Activated CD4-positive, alpha-beta T cell treated with anti-CD3 and anti-CD28 coated beads for 48 hours (primary cell): Measurements from ENCODE around the gene TCF19.
"Not testable (repeated sequence)": the region's sequence is repeated elsewhere in the genome, so short reads cannot be mapped to it uniquely, and the experiment has no call there.

Source experiments
- DNase-seq: peaks from one replicate; pipeline ENCODE4 v3.0.0-alpha.2; 2020

The TCF19 gene

GRCh38 chr6:31162463-31163165, 4.2 kb downstream of the TCF19 start:
- no peak for DNase-seq

DNA sequence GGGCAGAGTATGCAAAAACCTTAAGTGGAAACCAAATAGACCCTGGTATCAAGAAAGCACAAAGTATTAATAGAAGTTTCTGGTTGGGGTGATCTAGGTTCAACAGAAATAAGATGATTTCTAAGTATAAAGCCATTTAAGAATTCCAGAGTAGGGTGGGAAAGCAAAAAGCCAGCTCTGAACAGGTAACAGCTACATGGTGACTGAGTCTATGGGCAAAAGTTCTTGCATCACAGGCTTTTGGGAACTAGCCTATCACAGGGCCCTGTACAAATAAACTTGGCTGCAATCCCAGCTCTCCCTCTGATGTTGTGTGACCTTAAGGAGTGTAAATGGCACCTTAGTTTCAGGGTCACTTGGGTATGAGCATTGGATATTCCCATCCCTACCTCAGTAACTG, 5.5 kb downstream of the TCF19 start:
- DNase-seq: no peak

DNA sequence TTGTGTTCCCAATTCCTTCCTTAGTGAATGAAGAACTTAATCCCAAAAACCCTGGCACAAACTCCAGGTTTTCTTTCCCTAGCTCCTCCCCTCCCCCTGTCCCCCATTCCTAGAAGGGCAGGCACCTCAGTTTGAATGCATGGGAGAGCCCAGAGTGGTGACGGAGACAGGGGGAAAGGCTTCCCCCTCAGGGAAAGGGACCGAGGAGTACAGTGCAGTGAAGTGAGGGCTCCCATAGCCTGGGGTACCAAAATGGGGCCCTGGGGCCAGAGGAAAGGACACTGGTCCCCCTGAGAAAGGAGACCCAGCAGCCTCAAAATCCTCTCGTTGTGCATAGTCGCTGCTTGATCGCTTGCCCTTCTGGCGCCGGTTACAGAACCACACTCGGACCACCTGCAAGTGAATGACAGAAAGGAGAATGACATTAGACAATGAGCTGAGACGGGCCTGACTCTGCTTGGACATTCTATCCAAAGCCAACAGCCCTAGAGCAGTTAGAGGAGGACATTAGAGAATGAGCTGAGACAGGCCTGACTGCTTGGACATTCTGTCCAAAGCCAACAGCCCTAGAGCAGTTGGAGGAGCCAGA, 6.2 kb downstream of the TCF19 start:
- DNase-seq: not testable (repeated sequence)

DNA sequence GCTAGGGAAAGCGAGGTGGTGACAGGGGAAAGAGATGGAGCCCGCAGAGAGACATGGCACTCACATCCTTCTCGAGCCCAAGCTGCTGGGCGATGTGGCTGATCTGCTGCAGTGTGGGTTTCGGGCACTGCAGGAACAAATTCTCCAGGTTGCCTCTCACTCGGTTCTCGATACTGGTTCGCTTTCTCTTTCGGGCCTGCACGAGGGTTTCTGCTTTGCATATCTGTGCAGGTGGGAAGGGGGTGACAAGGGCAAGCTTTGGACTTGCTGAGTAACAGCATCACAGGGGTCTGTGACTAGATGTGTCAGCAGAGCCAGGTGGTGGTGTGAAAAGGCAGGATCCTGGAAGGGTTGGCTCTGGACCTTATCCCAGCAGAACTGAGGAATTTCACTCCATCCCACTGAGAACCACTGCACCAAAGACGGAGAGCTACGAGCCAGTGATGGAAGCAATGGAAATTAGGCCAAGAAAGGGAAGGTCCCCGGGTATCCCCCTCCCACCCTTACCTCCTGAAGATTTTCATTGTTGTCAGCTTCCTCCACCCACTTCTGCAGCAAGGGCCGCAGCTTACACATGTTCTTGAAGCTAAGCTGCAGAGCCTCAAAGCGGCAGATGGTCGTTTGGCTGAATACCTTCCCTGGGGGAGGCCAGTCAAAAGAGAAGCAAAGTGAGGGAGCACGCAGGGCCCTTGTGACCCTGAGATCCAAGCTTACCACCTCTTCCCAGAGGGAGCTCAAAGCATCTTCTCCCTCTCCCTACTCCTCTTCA, 6.9 kb downstream of the TCF19 start:
- not testable (repeated sequence) for DNase-seq

DNA sequence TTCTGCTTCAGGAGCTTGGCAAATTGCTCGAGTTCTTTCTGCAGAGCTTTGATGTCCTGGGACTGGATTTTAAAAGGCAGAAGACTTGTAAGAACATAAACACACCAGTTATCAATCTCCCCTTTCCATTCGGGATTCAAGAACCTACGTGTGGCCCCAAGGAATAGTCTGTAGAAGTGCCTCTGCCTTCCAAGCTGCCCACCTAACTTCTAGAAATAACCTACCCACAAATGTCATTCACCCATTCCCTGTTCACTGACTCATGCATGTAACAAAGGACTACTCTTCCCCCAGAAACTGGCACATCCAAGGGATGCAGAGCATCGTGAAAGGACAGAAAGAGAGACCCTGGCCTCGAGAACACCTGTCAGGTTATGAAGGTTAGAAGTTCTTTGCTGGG, 7.6 kb downstream of the TCF19 start:
- no peak for DNase-seq

GRCh38 chr6:31168606-31169005, 10.2 kb downstream of the TCF19 start:
- no peak for DNase-seq

GRCh38 chr6:31169123-31169857, 10.9 kb downstream of the TCF19 start:
- DNase-seq: no peak

DNA sequence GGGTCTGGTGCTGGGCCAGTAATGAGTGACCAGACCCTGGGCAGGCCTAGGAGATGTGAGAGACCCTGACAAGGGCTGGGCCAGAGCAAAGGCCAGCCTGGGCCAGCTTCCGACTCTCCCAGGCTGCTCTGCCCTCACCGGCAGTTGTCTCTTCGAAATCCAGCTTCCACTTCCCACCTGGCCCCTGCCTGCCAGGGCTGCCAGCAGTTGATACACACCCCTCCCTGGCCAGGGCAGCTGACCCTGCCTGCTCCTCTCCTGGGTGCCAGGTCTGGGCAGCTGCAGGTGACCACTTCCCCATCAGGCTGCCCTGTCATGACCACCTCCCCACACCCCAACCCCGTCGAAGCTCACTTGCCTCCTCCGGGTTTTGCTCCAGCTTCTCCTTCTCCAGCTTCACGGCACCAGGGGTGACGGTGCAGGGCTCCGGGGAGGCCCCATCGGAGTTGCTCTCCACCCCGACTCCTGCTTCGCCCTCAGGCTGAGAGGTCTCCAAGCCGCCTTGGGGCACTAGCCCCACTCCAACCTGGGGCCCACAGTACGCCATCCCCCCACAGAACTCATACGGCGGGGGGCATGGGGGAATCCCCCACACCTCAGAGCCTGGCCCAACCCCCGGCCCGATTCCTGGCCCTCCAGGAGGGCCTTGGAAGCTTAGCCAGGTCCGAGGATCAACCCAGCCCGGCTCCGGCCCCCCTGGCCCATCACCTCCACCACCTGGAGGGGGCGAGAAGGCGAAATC, 11.6 kb downstream of the TCF19 start:
- not testable (repeated sequence) for DNase-seq

- DNase-seq: no peak
Observed at GRCh38 chr6:31170600-31170881, 12.2 kb downstream of the TCF19 start, which contains the start of gene POU5F1. Gene POU5F1 (minus strand): TSS chr6:31170682. CDS start chr6:31170620, 62 bp downstream.

DNA sequence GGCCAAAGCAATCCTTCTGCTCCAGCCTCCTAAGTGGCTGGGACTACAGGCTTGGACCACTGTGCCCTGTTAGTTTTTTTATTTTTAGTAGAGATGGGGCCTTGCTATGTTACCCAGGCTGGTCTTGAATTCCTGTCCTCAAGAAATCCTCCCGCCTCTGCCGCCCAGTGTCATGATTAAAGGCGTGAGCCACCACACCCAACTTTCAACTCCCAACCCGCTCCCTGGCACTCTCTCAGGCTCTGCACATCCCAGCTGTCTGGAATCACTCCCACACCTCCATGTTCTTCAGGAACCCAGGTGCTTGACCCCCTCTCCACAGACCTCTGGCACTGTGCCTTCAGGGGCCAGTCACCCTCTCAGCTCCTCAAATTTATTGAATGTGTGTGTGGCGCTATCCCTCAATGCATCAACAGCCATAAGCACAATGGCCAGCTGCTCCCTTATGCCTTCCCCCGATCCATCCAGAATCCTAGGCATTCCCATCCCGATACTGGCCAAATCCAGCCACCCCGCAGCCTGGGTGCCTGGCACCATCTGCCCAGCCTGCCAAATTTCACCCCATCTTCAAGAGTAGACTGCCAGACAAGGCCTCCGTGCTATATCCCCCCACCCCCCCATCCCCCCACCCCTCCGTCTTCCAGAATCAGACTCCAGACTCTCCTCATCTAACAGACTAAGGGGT, 12.7 kb downstream of the TCF19 start:
- DNase-seq: no peak

DNA sequence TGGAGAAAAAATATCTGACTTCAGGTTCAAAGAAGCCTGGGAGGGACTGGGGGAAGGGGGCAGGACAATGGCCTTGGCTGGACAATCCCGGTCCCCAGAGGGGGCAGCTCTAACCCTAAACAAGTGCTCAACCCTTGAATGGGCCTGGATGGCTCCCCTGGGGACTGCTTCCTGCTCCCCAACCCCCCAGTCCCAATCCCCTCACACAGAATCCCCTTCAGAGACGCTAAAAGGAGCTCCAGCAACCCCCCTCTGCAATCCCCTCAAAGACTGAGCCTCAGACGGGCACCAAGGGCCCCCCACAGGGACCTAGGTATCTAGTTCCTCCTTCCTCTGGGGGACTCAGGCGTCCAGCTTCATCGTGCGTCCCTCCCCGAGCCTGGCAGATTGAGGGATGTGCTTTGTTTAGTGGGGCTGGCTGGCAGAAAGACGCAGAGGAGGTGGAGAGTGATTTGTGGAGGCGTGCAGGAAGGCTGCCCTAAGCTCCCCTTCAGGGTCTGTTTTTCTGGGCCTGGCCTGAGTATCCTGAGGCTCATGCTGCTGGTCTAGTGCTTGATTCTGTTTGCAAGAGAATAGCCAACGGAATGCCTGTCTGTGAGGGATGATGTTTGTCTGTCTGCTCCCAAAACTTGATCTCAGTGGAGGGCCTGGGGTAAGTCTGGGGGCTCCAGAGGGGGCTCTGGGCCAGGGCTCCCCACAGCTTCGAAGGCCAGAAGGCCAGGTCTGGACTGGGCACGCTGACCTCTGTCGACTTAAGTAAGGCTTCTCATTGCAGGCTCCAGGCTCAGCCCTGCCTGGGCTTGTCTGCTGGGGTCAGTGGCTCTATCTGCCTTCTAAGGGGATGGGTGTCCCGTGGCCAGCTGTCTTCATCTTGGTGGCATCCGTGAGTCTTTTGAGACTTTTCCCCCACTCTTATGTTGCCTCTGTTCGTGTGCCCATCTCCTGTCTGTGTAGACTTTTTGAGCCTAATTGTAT, 13.8 kb downstream of the TCF19 start:
- DNase-seq: no peak

DNA sequence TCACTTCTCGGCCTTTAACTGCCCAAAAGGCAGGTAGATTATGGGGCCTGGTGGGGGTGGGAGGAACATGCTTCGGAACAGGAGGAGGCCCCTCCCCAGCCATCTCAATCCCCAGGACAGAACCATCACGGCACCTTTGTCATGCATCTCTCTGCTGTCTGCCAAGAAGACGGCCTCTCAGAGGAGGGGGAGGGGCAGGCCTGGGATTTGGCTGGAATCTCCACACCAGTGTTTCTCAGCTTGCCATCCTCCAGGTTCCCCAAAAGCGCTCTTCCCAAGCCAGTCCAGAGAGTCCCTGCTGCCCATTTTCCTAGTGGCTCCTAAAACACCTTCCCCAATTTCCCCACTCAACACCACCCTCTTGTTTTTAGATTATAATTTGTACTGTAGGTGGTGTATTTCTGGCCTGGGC, 14.6 kb downstream of the TCF19 start:
- no peak for DNase-seq

DNA sequence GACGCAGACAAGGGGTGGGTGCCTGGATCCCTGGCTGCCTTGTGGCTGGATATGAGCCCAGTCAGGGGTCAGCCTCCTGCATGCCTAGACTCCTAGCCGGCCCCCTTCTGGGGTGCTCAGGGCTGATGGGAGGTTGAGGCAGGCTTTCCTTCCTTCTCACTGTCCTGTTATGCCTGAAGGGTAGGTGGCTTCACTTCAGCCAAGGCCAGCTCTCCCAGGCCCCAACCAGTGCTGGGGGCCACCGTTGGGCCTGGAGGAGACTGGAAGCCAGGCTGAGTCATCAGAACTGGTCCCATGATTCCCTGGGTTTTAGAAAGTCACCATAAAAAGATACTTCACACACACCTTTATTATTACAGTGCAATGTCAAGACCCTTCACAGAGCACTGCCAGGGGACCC, 15.0 kb downstream of the TCF19 start:
- no peak for DNase-seq

DNA sequence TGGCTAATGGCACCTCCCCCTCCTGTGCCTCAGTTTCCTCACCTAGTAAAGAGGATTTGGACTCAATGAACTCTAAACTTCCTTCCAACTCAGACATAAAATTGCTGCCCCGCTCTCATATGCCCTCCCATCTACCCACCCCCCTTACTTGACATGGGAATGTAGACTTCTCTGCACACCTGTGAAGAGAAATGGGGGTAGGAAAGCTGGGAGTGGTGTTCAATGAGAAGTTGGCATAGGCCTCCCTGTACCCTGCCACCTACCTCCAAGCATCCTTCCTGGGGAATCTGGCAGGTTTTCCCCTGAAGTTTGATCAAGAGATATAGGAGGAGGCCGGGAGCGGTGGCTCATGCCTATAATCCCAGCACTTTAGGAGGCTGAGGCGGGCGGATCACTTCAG, 16.0 kb downstream of the TCF19 start:
- DNase-seq: no peak

- DNase-seq: no peak
Observed at GRCh38 chr6:31175971-31176370, 17.6 kb downstream of the TCF19 start.

GRCh38 chr6:31178143-31179041, 20.0 kb downstream of the TCF19 start:
- DNase-seq: no peak

DNA sequence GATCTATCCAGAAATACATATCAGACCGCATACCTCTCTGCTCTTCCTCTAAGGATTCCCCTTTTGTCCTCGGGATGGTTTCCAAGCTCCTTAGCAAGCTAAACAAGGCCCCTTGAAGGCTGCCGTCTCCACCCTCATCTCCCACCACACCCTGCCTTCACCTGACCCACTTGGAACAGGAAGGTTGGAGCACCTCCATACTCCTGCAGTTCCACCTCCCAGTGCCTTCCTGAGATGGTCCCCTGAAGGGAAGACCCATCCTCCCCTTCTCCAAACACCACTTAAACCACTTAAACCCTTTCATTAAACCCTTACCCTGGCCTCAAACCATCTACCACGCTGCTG, 20.6 kb downstream of the TCF19 start:
- DNase-seq: no peak

DNA sequence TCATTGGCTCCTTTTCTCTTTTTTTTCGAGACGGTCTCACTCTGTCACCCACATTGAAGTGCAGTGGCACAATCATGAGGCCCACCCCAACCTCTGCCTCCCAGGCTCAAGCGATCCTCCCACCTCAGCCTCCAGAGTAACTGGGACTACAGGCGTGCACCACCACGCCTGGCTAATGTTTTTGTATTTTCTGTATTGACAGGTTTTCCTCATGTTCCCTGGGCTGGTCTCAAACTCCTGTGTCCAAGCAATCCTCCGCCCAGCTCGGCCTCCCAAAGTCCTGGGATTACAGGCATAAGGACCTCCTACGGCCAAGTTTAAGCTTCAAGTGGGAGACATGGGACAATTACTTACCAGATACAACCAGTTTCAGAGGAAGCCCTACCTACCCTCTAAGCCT, 21.5 kb downstream of the TCF19 start:
- no peak for DNase-seq

GRCh38 chr6:31180500-31180899, 22.1 kb downstream of the TCF19 start:
- peak; percentile 70 for DNase-seq

GRCh38 chr6:31183287-31183686, 24.9 kb downstream of the TCF19 start:
- DNase-seq: not testable (repeated sequence)
